ENCODE results near the gene EBF3. TPM values are rescaled to one million over a fixed set of nuclear protein-coding genes. Genes with fewer than 3 reads are reported as not detected.

EBF3 gene
- total and polyA plus RNA-seq, 2 experiments from 2014 or later = 0.27 to 0.49 TPM

DNA sequence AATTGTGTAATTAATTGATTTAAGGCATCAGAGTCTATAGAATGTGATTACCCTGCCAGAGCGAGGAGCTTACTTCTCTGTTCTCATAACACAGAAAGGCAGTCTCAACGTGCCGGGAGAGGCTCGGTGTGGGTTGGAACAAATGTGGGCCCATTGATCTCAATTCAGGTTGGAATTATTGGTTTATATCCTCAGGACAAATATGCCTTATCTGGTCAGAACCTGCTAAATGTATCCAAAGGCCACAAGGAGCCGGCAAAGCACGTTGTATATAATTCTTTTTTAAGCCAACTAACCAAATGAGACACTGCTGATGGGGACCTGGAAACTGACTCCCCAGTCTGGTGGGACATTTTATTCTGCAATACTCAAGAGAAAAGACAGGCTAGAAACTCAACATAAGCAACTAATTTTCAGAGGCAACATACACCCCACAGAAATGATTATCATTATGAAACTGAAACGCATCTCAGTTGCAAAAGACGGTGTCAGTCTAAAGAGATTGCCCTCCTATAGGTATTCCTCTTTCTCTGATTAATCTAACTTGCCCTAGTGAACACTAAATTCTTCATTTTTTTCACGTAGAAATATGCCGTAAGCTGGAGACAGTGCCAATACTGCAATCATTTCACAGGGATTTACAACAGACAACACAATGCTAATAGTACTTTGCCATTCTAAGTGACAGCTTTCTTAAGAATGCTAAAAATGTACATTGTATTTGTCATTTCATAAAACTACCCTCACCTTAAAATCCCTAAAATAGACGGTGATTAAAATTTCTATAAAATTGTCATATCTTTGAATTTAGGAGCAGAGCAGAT, 9.4 kb downstream of the EBF3 start:
- TF ChIP-seq POLR2AphosphoS5 (IDR thresholded peaks at IDR 0.05; ENCODE audit: low read depth) = no peak
- TF ChIP-seq, protein P1, sequence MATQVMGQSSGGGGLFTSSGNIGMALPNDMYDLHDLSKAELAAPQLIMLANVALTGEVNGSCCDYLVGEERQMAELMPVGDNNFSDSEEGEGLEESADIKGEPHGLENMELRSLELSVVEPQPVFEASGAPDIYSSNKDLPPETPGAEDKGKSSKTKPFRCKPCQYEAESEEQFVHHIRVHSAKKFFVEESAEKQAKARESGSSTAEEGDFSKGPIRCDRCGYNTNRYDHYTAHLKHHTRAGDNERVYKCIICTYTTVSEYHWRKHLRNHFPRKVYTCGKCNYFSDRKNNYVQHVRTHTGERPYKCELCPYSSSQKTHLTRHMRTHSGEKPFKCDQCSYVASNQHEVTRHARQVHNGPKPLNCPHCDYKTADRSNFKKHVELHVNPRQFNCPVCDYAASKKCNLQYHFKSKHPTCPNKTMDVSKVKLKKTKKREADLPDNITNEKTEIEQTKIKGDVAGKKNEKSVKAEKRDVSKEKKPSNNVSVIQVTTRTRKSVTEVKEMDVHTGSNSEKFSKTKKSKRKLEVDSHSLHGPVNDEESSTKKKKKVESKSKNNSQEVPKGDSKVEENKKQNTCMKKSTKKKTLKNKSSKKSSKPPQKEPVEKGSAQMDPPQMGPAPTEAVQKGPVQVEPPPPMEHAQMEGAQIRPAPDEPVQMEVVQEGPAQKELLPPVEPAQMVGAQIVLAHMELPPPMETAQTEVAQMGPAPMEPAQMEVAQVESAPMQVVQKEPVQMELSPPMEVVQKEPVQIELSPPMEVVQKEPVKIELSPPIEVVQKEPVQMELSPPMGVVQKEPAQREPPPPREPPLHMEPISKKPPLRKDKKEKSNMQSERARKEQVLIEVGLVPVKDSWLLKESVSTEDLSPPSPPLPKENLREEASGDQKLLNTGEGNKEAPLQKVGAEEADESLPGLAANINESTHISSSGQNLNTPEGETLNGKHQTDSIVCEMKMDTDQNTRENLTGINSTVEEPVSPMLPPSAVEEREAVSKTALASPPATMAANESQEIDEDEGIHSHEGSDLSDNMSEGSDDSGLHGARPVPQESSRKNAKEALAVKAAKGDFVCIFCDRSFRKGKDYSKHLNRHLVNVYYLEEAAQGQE (IDR thresholded peaks at IDR 0.05; ENCODE audit: unreplicated experiment) = no peak
- H3F3A ChIP-seq (replicated peaks; ENCODE audit: low read depth) = peaks cover 6% of the 10 kb centered on the region; the same call in 1 of the 2 replicates
- peaks cover 79% of the 10 kb centered on the region for H3K27me3 ChIP-seq (ENCODE audit: insufficient read depth)
- no peak for ATAC-seq
- Mint-ChIP-seq H3K27ac (no peak overlapping the region), H3K4me3 (no peak overlapping the region), H3K36me3 (ENCODE audit: low read depth) (no peaks in the 10 kb centered on the region; the same call in 2 of the 3 replicates), H3K9me3 (peaks cover 5% of the 10 kb centered on the region; the same call in 1 of the 3 replicates), H3K27me3 (ENCODE audit: insufficient read depth, low read depth, poor library complexity) (peaks cover 77% of the 10 kb centered on the region), H3K4me1 (peaks cover 52% of the 10 kb centered on the region)
- H3K79me2 ChIP-seq (replicated peaks; ENCODE audit: insufficient read depth) = no peaks in the 10 kb centered on the region
- no peaks in the 10 kb centered on the region for H4K20me1 ChIP-seq (replicated peaks; ENCODE audit: insufficient read depth)
- peaks cover 51% of the 10 kb centered on the region for H3K4me1 ChIP-seq (ENCODE audit: insufficient read depth)
- no peaks in the 10 kb centered on the region for H3K36me3 ChIP-seq (ENCODE audit: insufficient read depth)
- H3K27ac ChIP-seq (ENCODE audit: low read depth) = no peak overlapping the region
- no peak overlapping the region for H3K4me3 ChIP-seq
- H3K4me2 ChIP-seq = no peak overlapping the region
- DNase-seq (ENCODE audit: low spot score) = no peak
- no peak overlapping the region for H2AFZ ChIP-seq
- H3K9me2 ChIP-seq (ENCODE audit: insufficient read depth) = no peaks in the 10 kb centered on the region

DNA sequence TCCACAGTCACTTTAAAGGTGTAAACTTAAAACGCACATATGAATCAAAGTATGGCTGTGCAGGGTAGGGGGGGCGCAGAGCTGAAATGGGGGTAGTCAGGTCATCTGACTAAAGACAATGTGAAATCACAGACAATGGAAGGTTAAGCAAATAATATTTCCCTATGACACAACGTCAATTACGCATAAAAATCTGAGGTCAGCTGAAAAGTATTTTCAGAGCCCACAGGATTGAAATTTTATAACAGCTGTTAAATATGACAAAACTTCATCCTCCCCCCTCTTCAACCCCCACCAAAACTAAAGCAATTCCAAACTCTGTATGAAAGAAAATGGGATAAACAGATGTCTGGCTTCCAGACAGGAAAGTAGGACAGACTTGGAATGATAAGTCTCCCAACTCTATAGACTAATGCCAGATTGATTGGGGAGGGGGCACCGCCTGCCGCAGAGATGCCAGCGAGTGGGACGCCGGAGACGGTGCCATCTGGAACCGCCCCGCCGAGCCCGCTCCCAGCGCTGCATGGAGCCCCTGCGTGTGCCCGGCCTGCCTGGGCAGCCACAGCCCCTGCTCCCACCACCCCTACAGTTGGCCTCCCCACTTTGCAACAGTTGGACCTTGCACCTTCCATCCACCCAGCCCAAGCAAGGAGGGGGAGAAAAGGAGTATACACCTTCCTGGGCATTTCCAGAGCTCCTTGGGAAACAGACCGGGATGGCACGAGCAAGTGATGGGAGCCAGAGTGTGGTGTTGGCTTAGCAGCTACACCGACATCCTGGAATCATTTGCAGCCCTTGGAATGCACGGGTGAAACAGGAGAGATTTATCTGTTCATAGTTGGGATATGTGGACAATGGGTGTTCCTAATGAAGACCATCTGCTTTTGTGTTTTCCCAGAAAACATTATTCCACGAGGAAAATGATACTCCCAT, 10.7 kb downstream of the EBF3 start:
- H3K27me3 ChIP-seq (ENCODE audit: insufficient read depth) = peaks cover 66% of the 10 kb centered on the region
- Mint-ChIP-seq H3K9me3 (peaks cover 4% of the 10 kb centered on the region; the same call in 1 of the 3 replicates), H3K27ac (no peak overlapping the region), H3K36me3 (ENCODE audit: low read depth) (no peaks in the 10 kb centered on the region; the same call in 2 of the 3 replicates), H3K27me3 (ENCODE audit: insufficient read depth, low read depth, poor library complexity) (peaks cover 68% of the 10 kb centered on the region), H3K4me1 (peaks cover 57% of the 10 kb centered on the region), H3K4me3 (no peak overlapping the region)
- ATAC-seq (no peak), DNase-seq (ENCODE audit: low spot score) (no peak)
- H3K4me1 ChIP-seq (ENCODE audit: insufficient read depth) = peaks cover 53% of the 10 kb centered on the region
- no peak overlapping the region for H2AFZ ChIP-seq
- H3K36me3 ChIP-seq (ENCODE audit: insufficient read depth) = no peaks in the 10 kb centered on the region
- peaks cover 6% of the 10 kb centered on the region; the same call in 1 of the 2 replicates for H3F3A ChIP-seq (replicated peaks; ENCODE audit: low read depth)
- H3K79me2 ChIP-seq (replicated peaks; ENCODE audit: insufficient read depth) = no peaks in the 10 kb centered on the region
- H3K4me3 ChIP-seq = no peak overlapping the region
- no peaks in the 10 kb centered on the region for H4K20me1 ChIP-seq (replicated peaks; ENCODE audit: insufficient read depth)
- H3K9me2 ChIP-seq (ENCODE audit: insufficient read depth) = no peaks in the 10 kb centered on the region
- no peak overlapping the region for H3K4me2 ChIP-seq
- no peak overlapping the region for H3K27ac ChIP-seq (ENCODE audit: low read depth)
- TF ChIP-seq CREB1 (CRISPR knock-in tag; IDR thresholded peaks at IDR 0.05; ENCODE audit: low read depth) (no peak), EZH2phosphoT487 (IDR thresholded peaks at IDR 0.05; ENCODE audit: unreplicated experiment) (no peak), ZNF331 (CRISPR knock-in tag; IDR thresholded peaks at IDR 0.05; ENCODE audit: low read depth) (no peak), ETS1 (IDR thresholded peaks at IDR 0.05) (no peak), ZNF114 (CRISPR knock-in tag; IDR thresholded peaks at IDR 0.05) (no peak), JUNB (IDR thresholded peaks at IDR 0.05; ENCODE audit: unreplicated experiment) (no peak)
- TF ChIP-seq, protein P2, sequence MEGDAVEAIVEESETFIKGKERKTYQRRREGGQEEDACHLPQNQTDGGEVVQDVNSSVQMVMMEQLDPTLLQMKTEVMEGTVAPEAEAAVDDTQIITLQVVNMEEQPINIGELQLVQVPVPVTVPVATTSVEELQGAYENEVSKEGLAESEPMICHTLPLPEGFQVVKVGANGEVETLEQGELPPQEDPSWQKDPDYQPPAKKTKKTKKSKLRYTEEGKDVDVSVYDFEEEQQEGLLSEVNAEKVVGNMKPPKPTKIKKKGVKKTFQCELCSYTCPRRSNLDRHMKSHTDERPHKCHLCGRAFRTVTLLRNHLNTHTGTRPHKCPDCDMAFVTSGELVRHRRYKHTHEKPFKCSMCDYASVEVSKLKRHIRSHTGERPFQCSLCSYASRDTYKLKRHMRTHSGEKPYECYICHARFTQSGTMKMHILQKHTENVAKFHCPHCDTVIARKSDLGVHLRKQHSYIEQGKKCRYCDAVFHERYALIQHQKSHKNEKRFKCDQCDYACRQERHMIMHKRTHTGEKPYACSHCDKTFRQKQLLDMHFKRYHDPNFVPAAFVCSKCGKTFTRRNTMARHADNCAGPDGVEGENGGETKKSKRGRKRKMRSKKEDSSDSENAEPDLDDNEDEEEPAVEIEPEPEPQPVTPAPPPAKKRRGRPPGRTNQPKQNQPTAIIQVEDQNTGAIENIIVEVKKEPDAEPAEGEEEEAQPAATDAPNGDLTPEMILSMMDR (conservative IDR thresholded peaks at IDR 0.05; ENCODE audit: low read depth in 2 of 2) = no peak
